GM12891 (cell line): ENCODE measurements around the gene CCDC169.

ENCODE experiments used
- DNase-seq: peaks from one replicate; pipeline ENCODE4 v3.0.0; 2011; ENCODE audit warnings: low spot score; ENCODE audit not compliant: insufficient read length
- FAIRE-seq: peaks from 2 replicates; lab custom pipeline; 2011; peaks lifted over from hg19 to GRCh38; lab: Jason Lieb, UNC
- PAX5 ChIP-seq: IDR thresholded peaks from 2 replicates; pipeline ENCODE4 v1.6.1; 2011; ENCODE audit warnings: low read length, moderate library complexity, mild to moderate bottlenecking; ENCODE audit not compliant: insufficient read depth, severe bottlenecking
- POLR2A ChIP-seq: IDR thresholded peaks from 2 replicates; pipeline ENCODE4 v1.6.1; 2011; ENCODE audit warnings: low read depth, low read length, control low read depth
- POLR2AphosphoS5 ChIP-seq: IDR thresholded peaks from 2 replicates; pipeline ENCODE4 v1.6.1; 2011; ENCODE audit warnings: low read depth, low read length, control low read depth
- POU2F2 ChIP-seq: IDR thresholded peaks from 2 replicates; pipeline ENCODE4 v1.6.1; 2011; ENCODE audit warnings: low read depth, mild to moderate bottlenecking, control low read depth, low read length, moderate library complexity
- SPI1 ChIP-seq: IDR thresholded peaks from 2 replicates; pipeline ENCODE4 v1.6.1; 2011; ENCODE audit warnings: low read depth, low read length, control low read depth
- TAF1 ChIP-seq: IDR thresholded peaks from 2 replicates; pipeline ENCODE4 v1.6.1; 2011; ENCODE audit warnings: low read depth, low read length, control low read depth

Gene CCDC169

DNA sequence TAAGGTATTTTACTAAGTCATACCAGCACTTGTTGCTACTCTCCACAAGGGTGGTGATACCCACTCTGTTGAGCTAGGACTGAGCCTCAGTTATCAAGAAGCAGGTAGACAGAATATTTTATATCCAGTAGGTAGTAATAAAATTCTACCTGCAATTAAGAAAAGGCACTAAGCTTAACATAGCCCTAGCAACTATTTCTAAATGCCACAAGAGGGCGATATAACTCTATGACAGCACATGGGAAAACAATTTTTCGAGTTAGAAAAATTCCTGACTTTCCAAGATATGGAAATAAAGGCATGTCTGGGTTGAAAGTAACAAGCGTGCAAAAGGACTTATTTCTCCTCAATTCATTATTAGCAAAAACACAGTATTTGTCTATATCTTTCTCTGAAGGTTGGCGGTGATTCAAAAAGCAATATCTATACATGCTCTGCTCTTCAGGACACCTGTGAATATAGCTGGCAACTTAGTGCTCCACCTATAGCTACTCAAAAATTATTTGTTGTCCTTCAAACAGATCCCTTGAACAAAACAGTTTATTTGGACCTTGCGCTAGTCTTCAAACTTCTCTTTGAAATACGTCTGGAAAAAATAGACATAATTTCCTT is 14.7 kb downstream of the CCDC169 start:
- no peak for DNase-seq
- peak; percentile 56 for FAIRE-seq
- TF ChIP-seq POLR2A (no peak), SPI1 (no peak), POLR2AphosphoS5 (no peak), PAX5 (no peak), TAF1 (no peak), POU2F2 (no peak)

GRCh38 chr13:36275190-36276002 is 22.2 kb downstream of the CCDC169 start:
- TF ChIP-seq POU2F2 (no peak), PAX5 (no peak), POLR2AphosphoS5 (no peak), TAF1 (no peak), POLR2A (no peak), SPI1 (no peak)
- FAIRE-seq (no peak), DNase-seq (no peak)

DNA sequence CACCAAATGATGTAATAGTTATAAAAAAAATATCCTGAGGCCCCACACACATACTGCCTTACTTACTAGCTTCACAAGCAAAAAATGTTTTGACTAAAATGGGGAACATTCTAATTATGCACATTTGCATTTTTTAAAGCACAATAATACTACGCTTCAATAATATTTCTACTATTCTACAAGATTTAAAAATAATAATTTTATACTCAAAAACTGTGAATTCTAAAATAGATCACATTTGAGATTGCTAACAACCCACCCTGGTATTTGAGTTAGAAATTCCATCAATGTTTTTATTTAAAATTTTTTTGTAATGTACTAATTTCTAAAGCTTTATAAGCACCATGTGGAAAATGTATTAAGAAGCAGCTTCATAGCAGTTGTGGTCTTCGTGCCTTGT is 24.2 kb downstream of the CCDC169 start:
- TF ChIP-seq SPI1 (no peak), TAF1 (no peak), POLR2A (no peak), PAX5 (no peak), POLR2AphosphoS5 (no peak), POU2F2 (no peak)
- FAIRE-seq: no peak
- no peak for DNase-seq

DNA sequence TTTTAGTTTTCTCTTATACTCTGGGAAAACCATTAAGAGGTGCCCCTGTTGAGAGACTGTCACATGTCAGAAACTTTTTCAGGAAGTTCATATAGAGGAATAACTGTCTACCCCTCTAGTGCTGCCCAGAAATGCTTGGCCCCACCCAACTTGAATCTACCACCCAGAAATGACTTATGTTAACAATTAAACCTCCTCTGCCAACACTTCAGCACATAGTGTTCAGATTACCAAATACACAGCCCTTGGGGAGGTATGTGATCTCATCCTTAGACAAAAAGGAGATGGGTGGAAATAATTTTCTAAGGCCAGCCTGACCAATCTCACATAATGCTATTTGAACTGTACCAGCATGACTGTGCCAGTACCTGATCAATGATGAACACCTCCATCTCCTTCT is 35.6 kb downstream of the CCDC169 start:
- no peak for FAIRE-seq
- DNase-seq: no peak
- no peak for TF ChIP-seq SPI1
- TF ChIP-seq POLR2AphosphoS5: no peak
- no peak for TF ChIP-seq TAF1
- TF ChIP-seq POLR2A: no peak
- no peak for TF ChIP-seq PAX5
- no peak for TF ChIP-seq POU2F2

GRCh38 chr13:36261011-36261410 is 36.6 kb downstream of the CCDC169 start:
- DNase-seq (no peak), FAIRE-seq (no peak)
- no peak for TF ChIP-seq SPI1
- TF ChIP-seq POU2F2: no peak
- no peak for TF ChIP-seq POLR2AphosphoS5
- TF ChIP-seq POLR2A: no peak
- no peak for TF ChIP-seq TAF1
- TF ChIP-seq PAX5: no peak

GRCh38 chr13:36259361-36260137 is 38.1 kb downstream of the CCDC169 start:
- TF ChIP-seq POU2F2 (no peak), POLR2A (no peak), TAF1 (no peak), SPI1 (no peak), PAX5 (no peak), POLR2AphosphoS5 (no peak)
- DNase-seq: no peak
- no peak for FAIRE-seq

- TF ChIP-seq POU2F2 (no peak), TAF1 (no peak), SPI1 (no peak), PAX5 (no peak), POLR2AphosphoS5 (no peak), POLR2A (no peak)
- FAIRE-seq: no peak
- DNase-seq: no peak
Observed at GRCh38 chr13:36258831-36259230, 38.8 kb downstream of the CCDC169 start.

DNA sequence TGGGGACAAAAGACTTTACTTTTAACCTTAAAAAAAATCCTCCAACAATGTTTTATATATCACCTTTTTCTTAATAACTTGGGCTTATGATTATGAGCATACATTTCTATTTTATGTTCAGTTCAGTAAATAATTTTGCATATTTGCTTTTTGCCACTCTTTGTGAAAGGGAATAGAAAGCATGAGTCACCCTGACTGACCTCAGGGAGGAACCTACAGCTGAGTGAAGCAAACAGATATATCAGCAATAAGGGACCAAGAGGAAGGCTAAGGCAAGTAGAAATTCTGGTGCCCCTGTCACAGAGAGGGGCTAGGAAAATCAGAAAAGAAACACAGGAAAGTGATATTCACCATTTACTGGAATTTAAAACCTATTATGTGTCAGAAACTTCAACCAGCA is 46.1 kb downstream of the CCDC169 start:
- no peak for FAIRE-seq
- DNase-seq: no peak
- TF ChIP-seq TAF1: no peak
- no peak for TF ChIP-seq SPI1
- no peak for TF ChIP-seq POU2F2
- TF ChIP-seq POLR2AphosphoS5: no peak
- no peak for TF ChIP-seq POLR2A
- TF ChIP-seq PAX5: no peak

DNA sequence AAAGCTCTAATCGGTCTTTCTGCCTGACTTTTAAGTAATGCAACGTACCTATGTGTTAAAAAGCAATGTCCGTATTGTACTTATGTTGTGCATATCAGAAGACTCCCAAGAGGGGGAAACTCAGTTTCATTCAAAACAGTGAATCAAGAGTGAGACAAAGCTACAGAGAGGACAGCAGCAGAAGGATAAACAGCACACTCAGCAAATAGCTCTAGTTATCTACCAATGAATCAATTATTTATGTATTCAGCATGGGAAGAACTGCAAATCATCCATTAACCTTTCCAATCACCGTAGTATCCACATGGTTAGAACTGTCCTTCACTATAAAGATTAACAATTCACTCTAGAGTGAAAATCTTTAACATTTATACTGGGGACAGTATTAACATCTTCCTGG is 46.6 kb downstream of the CCDC169 start:
- no peak for FAIRE-seq
- no peak for TF ChIP-seq POLR2AphosphoS5
- TF ChIP-seq TAF1: no peak
- DNase-seq: no peak

GRCh38 chr13:36248700-36249099 is 48.9 kb downstream of the CCDC169 start:
- no peak for TF ChIP-seq SPI1
- TF ChIP-seq POU2F2: no peak
- TF ChIP-seq TAF1: no peak
- no peak for TF ChIP-seq POLR2AphosphoS5
- no peak for TF ChIP-seq POLR2A
- FAIRE-seq (no peak), DNase-seq (no peak)
